Parathyroid adenoma (tissue), 2 donors: ENCODE measurements around the gene CLEC1A.

ENCODE experiments used
- H2AFZ ChIP-seq: fragments of 300-600 bp; sonication (generic); one replicate; pipeline ENCODE4 v1.7.0; 2017; ENCODE audit warnings: antibody characterized with exemption, mild to moderate bottlenecking
- H3K27ac ChIP-seq: fragments of 300-600 bp; sonication (generic); one replicate; pipeline ENCODE4 v1.7.0; 2017
- H3K27me3 ChIP-seq: fragments of 300-600 bp; sonication (generic); one replicate; pipeline ENCODE4 v1.7.0; 2017; ENCODE audit warnings: low read length; ENCODE audit not compliant: control insufficient read depth, insufficient read depth
- H3K36me3 ChIP-seq: fragments of 300-600 bp; sonication (generic); one replicate; pipeline ENCODE4 v1.7.0; 2017; ENCODE audit warnings: low read length; ENCODE audit not compliant: control insufficient read depth, insufficient read depth
- H3K4me1 ChIP-seq: fragments of 300-600 bp; sonication (generic); one replicate; pipeline ENCODE4 v1.7.0; 2017; ENCODE audit warnings: control low read depth
- H3K4me2 ChIP-seq: fragments of 300-600 bp; sonication (generic); one replicate; pipeline ENCODE4 v1.7.0; 2017; ENCODE audit warnings: low read length
- H3K4me3 ChIP-seq: fragments of 300-600 bp; sonication (generic); one replicate; pipeline ENCODE4 v1.7.0; 2017; ENCODE audit warnings: low read depth, low read length
- H3K79me2 ChIP-seq: fragments of 300-600 bp; sonication (generic); one replicate; pipeline ENCODE4 v1.7.0; 2017; ENCODE audit warnings: control low read depth
- H3K9ac ChIP-seq: fragments of 300-600 bp; sonication (generic); one replicate; pipeline ENCODE4 v1.7.0; 2017; ENCODE audit warnings: mild to moderate bottlenecking
- H3K9me3 ChIP-seq: fragments of 300-600 bp; sonication (generic); one replicate; pipeline ENCODE4 v1.7.0; 2017; ENCODE audit warnings: low read length; ENCODE audit not compliant: control insufficient read depth
- CTCF ChIP-seq: fragments of 300-600 bp; sonication (generic); IDR thresholded peaks from one replicate; pipeline ENCODE4 v1.7.0; 2017; ENCODE audit warnings: antibody characterized with exemption, mild to moderate bottlenecking
- donor health status: primary hyperparathyroidism.

CLEC1A gene

GRCh38 chr12:10072131-10072530, 26.7 kb downstream of the CLEC1A start:
- Histone ChIP-seq H3K36me3 (no peaks in the 10 kb centered on the region), H3K4me1 (no peaks in the 10 kb centered on the region), H3K27ac (no peak overlapping the region), H3K9me3 (no peaks in the 10 kb centered on the region), H3K79me2 (no peaks in the 10 kb centered on the region), H3K4me2 (no peak overlapping the region), H3K4me3 (no peak overlapping the region), H3K9ac (no peak overlapping the region), H3K27me3 (no peaks in the 10 kb centered on the region), H2AFZ (no peak overlapping the region)
- TF ChIP-seq CTCF = no peak

GRCh38 chr12:10070380-10070779, 28.4 kb downstream of the CLEC1A start:
- no peaks in the 10 kb centered on the region for H3K4me1 ChIP-seq
- H3K79me2 ChIP-seq = no peaks in the 10 kb centered on the region
- H3K36me3 ChIP-seq = no peaks in the 10 kb centered on the region
- H3K27me3 ChIP-seq = no peaks in the 10 kb centered on the region
- no peak overlapping the region for H3K27ac ChIP-seq
- H3K4me3 ChIP-seq = no peak overlapping the region
- H3K9me3 ChIP-seq = no peaks in the 10 kb centered on the region
- no peak for TF ChIP-seq CTCF
- no peak overlapping the region for H2AFZ ChIP-seq
- no peak overlapping the region for H3K9ac ChIP-seq
- no peak overlapping the region for H3K4me2 ChIP-seq

- Histone ChIP-seq H3K79me2 (no peaks in the 10 kb centered on the region), H3K9ac (no peak overlapping the region), H3K4me2 (no peak overlapping the region), H3K4me1 (no peaks in the 10 kb centered on the region), H3K4me3 (no peak overlapping the region), H3K36me3 (no peaks in the 10 kb centered on the region), H2AFZ (no peak overlapping the region), H3K9me3 (no peaks in the 10 kb centered on the region), H3K27ac (no peak overlapping the region), H3K27me3 (no peaks in the 10 kb centered on the region)
- no peak for TF ChIP-seq CTCF
These were observed 28.8 kb downstream of the CLEC1A start for GRCh38 chr12:10069976-10070375.

GRCh38 chr12:10069099-10069498, 29.7 kb downstream of the CLEC1A start:
- H3K79me2 ChIP-seq = no peaks in the 10 kb centered on the region
- peak overlapping the region; percentile 66 for H3K27ac ChIP-seq
- no peaks in the 10 kb centered on the region for H3K4me1 ChIP-seq
- TF ChIP-seq CTCF = no peak
- no peak overlapping the region for H3K4me3 ChIP-seq
- no peaks in the 10 kb centered on the region for H3K36me3 ChIP-seq
- no peak overlapping the region for H2AFZ ChIP-seq
- H3K27me3 ChIP-seq = no peaks in the 10 kb centered on the region
- H3K9ac ChIP-seq = no peak overlapping the region
- no peaks in the 10 kb centered on the region for H3K9me3 ChIP-seq
- no peak overlapping the region for H3K4me2 ChIP-seq

GRCh38 chr12:10068644-10069043, 30.1 kb downstream of the CLEC1A start:
- H3K79me2 ChIP-seq = no peaks in the 10 kb centered on the region
- H3K9me3 ChIP-seq = no peaks in the 10 kb centered on the region
- peak overlapping the region; percentile 66 for H3K27ac ChIP-seq
- no peak overlapping the region for H3K4me2 ChIP-seq
- H3K4me1 ChIP-seq = no peaks in the 10 kb centered on the region
- no peak for TF ChIP-seq CTCF
- H2AFZ ChIP-seq = no peak overlapping the region
- H3K36me3 ChIP-seq = no peaks in the 10 kb centered on the region
- no peak overlapping the region for H3K4me3 ChIP-seq
- H3K9ac ChIP-seq = no peak overlapping the region
- no peaks in the 10 kb centered on the region for H3K27me3 ChIP-seq
